GM19023 (cell line): ENCODE measurements around the gene TSPYL6.
"Not testable (repeated sequence)": the region's sequence is repeated elsewhere in the genome, so short reads cannot be mapped to it uniquely, and the experiment has no call there.

Experiments
- ATAC-seq: cut with Tn5 transposase; IDR thresholded peaks from one replicate; pipeline ENCODE4 v1.9.1; 2021; ENCODE audit warnings: mild to moderate bottlenecking, moderate library complexity; ENCODE audit not compliant: unreplicated experiment

The TSPYL6 gene

DNA sequence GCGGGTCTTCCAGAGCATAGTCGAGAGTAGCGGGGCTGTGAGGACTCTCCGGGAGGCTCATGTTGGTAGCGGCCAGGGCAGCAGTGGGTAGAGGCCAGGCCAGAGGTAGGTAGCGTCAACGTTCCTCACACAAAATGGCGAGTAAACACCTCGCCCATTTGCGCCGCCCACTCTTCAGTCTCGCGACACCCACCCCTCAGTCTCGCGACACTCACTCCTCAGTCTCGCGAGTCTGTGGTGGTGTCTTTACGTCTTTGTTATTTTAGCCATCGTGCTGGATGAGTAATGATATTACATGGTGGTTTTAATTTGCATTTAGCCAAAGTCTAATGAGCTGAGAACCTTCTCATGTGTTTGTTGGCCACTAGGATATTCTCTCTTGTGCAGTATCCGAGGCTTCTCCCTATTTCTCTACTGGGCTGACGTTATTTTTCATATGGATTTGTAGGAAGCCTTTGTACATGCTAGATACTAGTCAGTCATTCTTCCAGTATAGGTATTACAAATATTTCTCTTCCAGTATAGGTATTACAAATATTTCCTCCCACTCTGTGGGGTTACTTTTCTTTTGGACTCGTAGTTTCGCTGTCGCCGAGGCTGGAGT lies at the start of gene TSPYL6:
TSPYL6 (minus strand) TSS at position 139 of the 604 bp plus-strand sequence; CDS start at position 61, 78 bp downstream.
- ATAC-seq, result no peak

DNA sequence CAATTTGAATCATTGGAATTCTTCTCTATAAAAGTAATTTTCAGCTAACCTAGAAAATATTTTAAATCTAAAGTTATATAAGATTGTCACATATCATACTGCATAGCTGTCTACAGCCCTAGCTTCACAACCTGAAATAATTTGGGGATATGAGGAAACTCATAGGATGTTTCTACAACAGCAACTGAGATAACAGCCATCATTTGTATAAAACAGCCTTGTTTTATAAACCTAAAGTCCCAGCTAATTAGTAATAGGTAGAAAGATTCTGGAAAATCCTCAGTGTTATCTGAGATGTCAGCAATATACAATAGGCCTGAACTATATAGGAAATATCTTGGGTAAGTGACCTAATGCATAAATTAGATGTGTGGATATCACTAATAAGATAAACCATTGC lies 47.6 kb upstream of the TSPYL6 start:
- no peak for ATAC-seq

DNA sequence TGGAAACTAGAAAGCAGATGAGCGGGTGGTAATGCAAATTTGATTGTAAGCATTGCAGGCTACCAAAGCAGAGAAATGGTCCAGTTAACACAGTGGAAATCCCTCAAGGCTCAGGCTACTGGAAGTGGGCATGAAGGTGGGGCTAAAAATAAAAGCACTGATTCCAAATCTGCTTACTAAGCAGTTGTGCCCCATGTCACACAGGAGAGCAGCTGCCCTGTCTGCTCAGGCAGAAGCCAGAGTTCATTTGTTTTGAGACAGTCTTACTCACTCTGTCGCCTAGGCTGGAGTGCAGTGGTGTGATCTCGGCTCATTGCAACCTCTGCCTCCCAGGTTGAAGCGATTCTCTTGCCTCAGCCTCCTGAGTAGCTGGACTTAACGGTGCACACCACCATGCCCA lies 42.5 kb upstream of the TSPYL6 start:
- ATAC-seq, result no peak

DNA sequence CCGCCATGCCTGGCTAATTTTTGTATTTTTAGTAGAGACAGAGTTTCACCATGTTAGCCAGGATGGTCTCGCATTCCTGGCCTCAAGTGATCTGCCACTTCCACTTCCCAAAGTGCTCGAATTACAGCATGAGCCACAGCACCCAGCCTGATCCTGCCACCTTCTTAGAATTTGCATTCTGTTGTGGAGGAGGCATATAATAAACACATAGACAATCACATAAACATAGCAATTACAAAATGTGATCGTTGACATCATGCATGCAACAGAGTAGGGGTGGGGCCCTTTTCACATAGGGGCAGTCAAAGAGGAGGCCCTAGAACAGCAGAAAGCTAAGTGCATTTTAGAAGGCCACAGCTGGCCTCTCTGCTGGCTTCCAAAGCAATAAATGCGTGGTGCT lies 39.9 kb upstream of the TSPYL6 start:
- no peak for ATAC-seq

DNA sequence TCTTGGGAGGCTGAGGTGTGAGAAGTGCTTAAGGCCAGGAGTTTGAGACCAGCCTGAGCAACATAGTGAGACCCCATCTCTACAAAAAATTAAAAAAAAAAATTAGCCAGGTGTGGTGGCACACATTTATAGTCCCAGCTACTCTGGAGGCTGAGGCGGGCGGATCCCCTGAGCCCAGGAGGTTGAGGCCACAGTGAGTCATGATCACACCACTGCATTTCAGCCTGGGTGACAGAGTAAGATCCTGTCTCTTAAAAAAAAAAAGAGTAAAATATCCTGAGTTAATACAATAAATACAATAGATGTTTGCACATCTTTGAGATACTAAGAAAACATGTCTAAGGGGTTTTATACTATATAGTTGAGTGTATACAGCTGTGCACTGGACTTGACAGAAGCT lies 38.6 kb upstream of the TSPYL6 start:
- ATAC-seq, result not testable (repeated sequence)

DNA sequence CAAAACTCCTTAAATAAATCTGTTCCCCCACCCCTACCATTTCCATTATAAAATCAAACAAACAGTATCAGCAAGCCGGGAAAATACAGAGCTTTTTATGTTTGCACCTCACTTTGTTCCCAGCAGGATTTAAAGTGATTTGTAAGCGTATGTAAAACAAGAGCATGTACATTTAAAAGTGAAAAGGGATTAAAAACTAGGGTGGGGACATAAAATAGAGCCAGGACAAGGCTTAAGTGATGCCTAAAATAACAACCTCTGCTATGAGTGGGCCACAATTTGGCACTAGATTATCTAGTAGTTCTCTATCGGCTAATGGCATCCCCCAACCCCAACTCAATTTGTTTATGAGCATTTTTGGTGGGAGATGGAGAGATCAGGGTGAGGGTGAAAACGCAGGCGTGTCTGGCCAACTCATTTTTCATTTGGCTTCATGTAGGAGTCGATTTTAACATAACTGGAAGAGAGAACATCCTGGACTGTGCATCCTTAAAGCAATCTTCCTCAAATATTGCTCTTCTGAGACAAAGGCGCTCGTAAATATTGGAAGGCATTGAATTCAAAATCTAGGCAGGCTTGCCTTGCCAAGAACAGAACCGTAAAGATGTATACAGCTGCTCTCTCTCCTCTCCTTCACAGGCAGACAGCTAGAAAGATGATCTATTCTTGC lies 34.5 kb upstream of the TSPYL6 start:
- no peak for ATAC-seq

DNA sequence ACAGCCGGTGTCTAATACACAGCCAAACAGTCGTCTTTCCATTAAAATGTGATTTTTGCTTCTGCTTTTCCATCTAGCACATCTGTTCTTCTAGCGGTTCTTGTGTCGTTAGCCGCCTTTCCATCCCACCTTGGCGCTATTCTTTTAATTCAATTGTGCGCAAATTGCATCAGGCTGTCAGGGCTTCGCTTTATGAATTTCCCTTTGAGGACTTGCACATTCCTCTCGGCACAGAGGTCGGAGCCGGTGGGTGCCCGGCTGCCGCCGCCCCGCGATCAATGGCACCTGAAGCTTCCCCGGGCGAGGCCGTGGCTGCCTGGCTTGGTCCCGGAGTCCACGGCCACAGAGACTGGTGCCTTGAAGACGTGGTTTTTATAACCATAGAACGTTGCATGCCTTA lies 33.9 kb upstream of the TSPYL6 start:
- no peak for ATAC-seq

DNA sequence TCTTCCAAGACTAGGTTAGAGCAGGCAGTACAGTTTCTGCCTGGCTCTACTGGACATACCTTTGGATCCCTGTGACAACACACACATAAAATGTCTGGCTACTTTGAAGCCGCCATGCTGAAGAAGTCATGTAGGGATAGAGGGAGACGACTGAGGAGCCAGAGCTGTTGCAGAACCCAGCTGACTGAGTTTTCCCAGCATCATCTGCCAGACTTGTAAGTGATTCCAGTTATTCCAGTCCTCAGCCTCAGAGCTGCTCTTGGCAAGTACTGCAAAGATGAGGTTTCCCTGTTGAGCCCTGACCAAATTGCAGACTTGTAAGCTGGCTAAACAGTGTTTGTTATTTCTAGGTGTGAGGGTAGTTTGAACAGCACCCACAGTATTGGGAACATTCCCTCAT lies 31.5 kb upstream of the TSPYL6 start:
- ATAC-seq, result no peak

DNA sequence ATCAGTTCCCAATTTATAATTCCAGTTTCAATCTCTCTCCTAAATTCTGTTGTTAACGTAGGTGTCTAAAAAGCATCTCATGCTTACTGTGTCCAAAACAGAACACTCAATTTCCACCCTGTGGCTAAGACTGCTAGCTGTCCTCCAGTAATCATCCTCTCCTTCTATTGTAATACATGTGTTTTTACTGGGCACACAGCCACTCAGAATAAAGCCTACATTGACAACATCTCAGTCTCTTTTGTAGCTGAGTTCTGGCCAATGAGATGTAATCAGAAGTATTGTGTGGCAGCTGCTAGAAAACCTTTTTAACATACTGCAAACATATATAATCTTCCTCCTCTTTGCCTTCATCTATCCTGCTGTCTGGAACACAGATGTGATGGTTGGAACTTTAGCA lies 29.4 kb upstream of the TSPYL6 start:
- ATAC-seq, result no peak

DNA sequence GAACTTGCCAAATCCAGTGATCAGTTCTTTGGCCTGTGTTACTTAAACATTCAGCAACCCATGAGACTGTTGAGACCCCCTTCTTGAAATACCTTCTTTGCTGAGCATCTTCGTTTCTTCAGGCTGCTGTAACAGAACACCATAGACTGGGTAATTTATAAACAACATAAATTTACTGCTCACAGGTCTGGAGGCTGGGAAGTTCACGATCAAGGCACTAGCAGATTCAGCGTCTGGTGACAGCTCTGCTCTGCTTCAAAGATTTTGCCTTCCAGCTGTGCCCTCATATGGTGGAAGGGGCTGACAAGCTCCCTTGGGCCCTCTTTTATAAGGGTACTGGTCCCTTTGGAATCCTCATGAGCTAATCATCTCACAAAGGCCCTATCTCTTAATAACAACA lies 28.8 kb upstream of the TSPYL6 start:
- ATAC-seq, result no peak

DNA sequence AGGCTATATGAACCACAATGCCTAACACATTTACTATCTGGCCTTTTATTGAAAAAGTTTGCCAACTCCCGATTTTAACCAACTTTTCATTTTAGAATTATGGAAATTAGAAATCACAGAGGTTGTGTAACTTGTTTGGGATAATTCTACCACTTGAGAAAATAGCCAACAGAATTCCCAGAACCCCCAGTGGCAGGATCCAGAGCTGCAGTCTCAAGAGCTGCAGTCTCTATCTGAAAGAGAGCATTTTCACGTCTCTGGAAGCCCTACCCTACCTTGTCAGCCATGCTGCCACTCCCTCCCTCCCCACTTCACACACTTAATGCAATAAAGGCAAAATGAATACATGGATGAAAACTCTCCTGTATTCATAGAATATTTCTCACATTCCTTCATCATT lies 23.4 kb upstream of the TSPYL6 start:
- ATAC-seq, result no peak

DNA sequence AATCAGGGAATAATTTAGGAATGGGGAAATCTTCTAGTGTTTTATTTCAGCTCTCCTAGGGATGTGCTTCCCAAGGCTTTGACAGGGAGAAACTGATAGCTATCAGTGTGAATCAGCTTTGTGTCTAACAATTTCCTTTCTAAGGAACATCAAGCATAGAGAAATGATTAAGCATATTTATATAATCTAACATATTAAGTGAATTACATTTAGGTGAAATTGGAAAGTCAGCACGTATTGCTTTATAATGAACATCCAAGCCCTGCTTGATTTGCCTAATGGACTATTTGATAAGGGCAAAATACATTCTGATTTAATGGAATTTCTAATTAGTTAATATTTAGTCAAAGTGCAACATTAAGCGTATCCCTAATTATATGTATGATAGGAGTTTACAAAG lies 19.5 kb upstream of the TSPYL6 start:
- no peak for ATAC-seq

DNA sequence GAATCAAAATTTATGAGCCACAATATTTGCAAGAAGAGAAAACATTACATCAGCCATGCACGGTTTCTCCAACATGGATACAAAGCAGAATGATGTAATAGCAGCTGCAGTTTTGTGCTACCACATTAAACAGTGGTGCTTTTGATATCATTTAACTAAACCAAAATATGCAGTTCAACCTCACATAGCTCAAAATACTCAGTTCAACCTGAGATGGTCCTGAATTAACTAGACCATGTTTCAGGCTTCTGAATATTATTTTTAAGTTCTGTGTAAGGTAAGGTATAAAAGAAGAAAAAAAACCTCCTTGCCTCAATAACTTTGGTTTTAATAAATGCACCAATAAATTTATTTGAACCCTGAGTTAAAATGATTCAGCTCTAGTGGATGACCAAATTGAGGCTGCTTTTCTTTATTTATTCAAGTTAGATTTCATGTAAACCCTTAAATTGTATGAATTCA lies 18.8 kb upstream of the TSPYL6 start:
- ATAC-seq, result no peak

DNA sequence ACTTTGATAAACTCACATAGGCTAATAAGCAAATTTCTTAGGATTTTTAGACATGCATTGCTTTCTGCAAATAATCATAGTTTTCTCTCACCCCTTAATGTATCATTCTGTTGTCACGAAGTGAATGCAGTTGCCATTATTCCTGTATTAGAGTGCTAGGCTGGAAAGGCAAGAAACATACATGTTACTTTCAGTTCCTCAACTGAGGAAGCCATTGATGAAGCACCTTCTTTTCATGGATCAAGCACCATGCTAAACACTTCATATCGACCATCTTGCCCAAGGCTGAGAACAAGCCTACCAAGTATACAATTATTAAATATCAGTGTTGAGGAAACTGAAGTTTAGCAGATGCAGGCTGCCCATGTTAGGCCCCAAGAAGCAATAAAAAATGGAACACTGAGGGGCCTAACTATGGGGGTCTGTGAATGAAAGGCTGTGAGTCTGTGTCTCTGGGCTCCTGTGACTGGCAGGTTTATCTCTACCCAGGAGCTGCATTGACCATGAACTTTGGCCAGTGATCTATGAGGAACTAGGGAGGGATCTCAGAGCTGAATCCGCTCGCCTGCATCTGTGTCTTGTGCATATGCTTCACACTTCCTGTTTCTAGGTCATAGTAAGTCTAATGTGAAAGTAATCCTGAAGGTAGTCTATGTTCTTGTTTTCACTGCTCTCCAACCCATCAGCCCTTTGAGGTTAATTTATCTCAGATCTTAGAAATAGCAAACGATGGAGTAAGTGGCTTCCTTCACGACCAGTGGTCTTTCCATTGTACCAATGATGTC lies 16.0 kb upstream of the TSPYL6 start:
- ATAC-seq, result peak; percentile 96

DNA sequence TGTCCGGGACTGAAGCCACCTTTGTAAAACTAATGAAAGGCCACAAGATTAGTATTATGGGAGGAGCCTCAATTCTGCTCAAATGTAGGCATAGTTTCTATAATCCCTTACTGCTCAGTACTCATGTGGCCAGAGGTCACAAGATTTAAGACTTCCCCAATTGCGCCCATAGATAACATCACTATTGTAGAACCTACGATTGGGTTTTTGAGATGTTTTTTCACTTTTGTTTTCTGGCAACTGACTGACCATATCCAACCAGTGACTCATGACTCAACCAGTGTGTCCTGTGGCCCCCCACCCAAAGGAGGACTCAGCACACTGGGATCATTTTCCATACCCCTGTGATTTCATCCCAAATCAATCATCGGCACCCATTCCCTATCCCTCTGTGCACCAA lies 15.2 kb upstream of the TSPYL6 start:
- no peak for ATAC-seq

DNA sequence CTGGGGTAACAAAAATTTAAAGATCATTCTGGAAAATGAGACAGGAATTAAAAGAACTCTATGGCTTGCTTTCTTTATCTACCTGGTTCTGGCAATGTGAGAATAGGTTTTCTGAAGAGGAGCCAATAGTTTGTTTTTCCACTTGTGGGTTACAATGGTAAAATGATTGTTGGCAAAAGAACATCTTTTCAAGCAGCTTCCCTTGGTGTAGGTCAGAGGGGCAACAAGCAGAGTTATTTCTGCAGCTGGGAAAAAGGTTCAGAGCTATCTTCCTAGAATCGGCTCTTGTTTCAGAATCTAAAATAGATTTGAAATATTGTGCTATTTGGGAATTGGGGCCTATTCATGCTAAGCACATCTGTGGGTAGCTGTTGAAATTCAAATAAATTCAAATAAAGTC lies 11.5 kb upstream of the TSPYL6 start:
- no peak for ATAC-seq

DNA sequence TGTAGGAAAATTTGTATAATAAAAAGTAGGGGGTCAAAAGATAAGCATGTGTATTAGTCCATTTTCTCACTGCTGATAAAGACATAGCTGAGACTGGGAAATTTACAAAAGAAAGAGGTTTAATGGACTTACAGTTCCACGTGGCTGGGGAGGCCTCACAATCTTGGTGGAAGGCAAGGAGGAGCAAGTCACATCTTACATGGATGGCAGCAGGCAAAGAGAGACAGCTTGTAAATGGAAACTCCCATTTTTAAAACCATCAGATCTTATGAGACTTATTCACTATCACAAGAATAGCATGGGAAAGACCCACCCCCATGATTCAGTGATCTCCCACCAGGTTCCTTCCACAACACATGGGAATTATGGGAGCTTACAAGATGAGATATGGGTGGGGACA lies 9.1 kb upstream of the TSPYL6 start:
- ATAC-seq, result not testable (repeated sequence)

DNA sequence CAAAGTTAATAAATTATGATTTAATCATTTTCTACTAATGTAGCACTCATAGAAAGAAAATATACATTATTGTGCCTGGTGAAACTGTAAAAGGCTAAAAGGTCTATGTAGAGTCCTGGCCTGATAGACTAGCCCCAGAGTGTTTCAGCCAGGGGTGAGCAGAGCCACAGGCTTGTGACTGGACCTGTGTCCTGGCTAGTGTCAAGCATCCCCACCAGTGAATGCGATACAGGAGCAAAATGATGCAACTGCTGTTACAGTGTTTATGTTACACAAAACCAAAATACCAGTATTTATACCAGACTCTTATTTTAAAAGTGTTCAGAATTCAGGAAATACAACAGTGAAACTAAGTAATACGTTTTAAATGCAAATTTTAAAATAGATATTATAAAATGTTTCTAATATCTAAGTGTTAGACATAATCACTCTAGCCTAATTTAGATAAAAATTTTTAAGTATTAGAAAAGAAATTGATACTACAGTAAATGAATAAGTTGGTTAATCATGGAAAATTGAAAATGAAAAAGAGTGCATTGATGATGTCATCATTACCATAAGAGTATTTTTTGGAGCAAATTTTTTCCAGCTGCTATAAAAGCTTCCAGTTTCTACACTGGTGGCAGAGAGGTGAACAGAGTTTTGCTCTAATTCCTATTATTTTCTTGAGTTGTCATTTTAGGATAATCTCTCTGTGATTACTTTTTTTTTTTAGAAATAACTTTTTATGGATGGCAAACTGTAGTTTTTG lies 6.2 kb upstream of the TSPYL6 start:
- no peak for ATAC-seq

DNA sequence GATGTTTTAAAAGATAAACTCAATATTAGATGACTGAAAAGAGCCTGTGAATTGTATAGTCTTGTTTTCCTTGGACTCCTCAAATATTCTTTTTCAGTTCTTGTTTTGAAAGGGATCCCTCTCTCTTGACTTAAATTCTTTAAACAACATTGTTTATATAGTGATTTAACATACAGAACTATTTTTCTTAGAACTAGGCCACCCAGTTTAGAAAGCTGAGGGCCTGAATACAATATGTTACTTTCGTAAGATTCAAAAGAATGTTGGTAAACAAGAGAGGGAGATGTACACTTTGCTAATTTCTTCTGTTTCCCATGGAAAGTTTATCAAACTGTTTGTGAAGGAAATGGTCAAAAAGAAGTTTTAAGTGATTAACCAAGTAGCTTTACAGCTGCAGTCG lies 5.5 kb upstream of the TSPYL6 start:
- ATAC-seq, result no peak

DNA sequence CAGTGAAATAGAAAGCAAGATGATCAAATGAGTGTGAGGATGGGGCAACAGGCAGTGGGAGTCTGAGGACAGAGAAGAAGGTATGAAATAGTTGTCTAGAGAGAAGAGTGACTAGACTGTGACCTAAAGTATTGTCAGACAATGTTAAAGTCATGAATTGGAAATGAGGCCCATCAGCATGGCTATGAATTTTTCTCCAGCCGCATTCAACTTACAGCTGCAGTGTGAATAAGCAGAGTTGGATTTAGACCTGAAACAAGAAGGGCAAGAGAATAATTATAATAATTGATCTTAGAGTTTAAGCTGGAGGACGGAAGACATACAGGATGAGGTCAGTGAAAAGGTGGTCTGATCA lies 4.2 kb upstream of the TSPYL6 start:
- no peak for ATAC-seq

DNA sequence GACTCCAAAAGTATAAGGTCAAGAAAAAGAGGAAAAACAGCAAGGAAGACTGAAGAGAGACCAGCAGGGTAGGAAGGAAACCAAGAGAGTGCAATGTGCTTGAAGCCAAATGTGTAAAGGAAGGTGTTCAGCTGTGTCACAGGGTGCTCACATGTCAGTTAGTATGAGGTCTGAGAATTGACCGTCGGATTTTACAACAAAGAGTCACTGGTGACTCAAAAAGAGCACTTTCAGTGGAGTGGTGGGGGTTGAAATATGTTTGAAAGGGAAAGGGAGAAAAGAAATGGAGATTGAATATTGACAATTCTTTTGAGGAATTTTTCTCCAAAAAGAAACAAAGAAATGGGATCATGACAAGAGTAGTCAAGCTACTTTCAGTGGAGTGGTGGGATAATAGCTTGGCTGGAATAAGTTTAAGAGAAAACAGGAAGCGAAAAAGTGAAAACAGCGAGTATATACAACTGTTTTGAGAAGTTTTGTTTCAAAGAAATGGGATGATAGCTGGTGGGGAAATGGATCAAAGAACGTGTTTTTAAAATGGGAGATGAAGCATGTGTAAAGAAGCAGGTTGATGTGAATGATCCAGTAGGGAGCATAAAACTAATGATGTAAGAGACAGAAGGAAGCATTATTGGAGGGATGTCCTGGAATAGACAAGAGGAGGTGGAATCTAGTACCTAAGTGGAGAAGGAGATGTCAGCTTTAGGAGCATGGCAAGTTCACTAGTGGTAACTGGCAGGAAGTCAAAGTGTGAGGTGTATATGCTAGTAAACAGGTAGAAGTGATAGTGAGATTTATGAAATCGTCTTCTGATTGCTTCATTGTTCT lies 3.6 kb upstream of the TSPYL6 start:
- ATAC-seq, result no peak
